SK-N-SH treated with all-trans-retinoic acid at 6 μM for 48 hours (cell line): Measurements from ENCODE around the gene FHOD1.

ENCODE experiments used
- PATZ1 ChIP-seq: fragments of 250-450 bp; sonication (Bioruptor Pico); IDR thresholded peaks from 2 replicates; pipeline ENCODE4 v1.8.0; 2020; ENCODE audit warnings: mild to moderate bottlenecking, moderate library complexity, borderline replicate concordance
- ZFP3 ChIP-seq: fragments of 250-450 bp; sonication (Bioruptor Pico); IDR thresholded peaks from 2 replicates; pipeline ENCODE4 v1.5.0; 2020; ENCODE audit warnings: mild to moderate bottlenecking, moderate library complexity
- ZFP30 ChIP-seq: fragments of 450-650 bp; formaldehyde crosslinking; IDR thresholded peaks from 2 replicates; pipeline ENCODE4 v1.5.0; 2022; ENCODE audit warnings: mild to moderate bottlenecking, moderate library complexity
- ZNF70 ChIP-seq: fragments of 450-650 bp; formaldehyde crosslinking; IDR thresholded peaks from 2 replicates; pipeline ENCODE4 v1.5.0; 2020; ENCODE audit warnings: mild to moderate bottlenecking, moderate library complexity

- no peak for TF ChIP-seq ZFP30
- TF ChIP-seq ZFP3 = no peak
- TF ChIP-seq PATZ1 = no peak
- TF ChIP-seq ZNF70 (CRISPR knock-in tag) = no peak
These were observed 49.1 kb upstream of the FHOD1 start for GRCh38 chr16:67296420-67296819.
